SU-DHL-6 (cell line): Measurements from ENCODE around the gene PIEZO1.

Experiments
- CTCF ChIP-seq: fragments of 200-600 bp; sonication (generic); IDR thresholded peaks from one replicate; pipeline ENCODE4 v1.5.1; 2017; ENCODE audit warnings: antibody characterized with exemption, mild to moderate bottlenecking, low read length, moderate library complexity; ENCODE audit not compliant: insufficient read depth, poor library complexity, severe bottlenecking
- EZH2phosphoT487 ChIP-seq: fragments of 200-600 bp; sonication (generic), shearing (Covaris generic); conservative IDR thresholded peaks from 2 replicates; pipeline ENCODE4 v1.6.1; 2018; ENCODE audit warnings: mild to moderate bottlenecking, antibody characterized with exemption, low read length, moderate library complexity, mixed read lengths

GRCh38 chr16:88732961-88733294 is 52.1 kb downstream of the PIEZO1 start:
- TF ChIP-seq CTCF (no peak), EZH2phosphoT487 (no peak)
